HepG2 (cell line): Measurements from ENCODE around the gene DTX4. TPM values are rescaled to one million over a fixed set of nuclear protein-coding genes. Genes with fewer than 3 reads are reported as not detected.

Experiments used
- ATAC-seq: fragments of 200-7000 bp; cut with Tn5 transposase; 3 replicates; pipeline ENCODE4 v1.9.1; 2020; ENCODE audit warnings: mild to moderate bottlenecking, moderate library complexity
- BruUV-seq: library from RNA; stranded (reverse); fragments of 400-500 nt; replicated peaks from 2 replicates; lab custom pipeline; 2021; lab: Mats Ljungman, UMichigan
- CTCF ChIA-PET: fragments of 300-600 bp; formaldehyde crosslinking; extraction: SDS; loops from one replicate; lab custom pipeline; 2021; ENCODE audit warnings: low total read pairs, inconsistent platforms, low intra/inter-chr PET ratio; lab: Yijun Ruan, JAX
- POLR2A ChIA-PET: fragments of 350-600 bp; sonication (Branson Sonifier 250); formaldehyde crosslinking; loops from one replicate; lab custom pipeline; 2020; ENCODE audit warnings: antibody characterized with exemption, inconsistent platforms; lab: Yijun Ruan, JAX
- DNase-seq: peaks from one replicate; pipeline ENCODE4 v3.0.0-alpha.2; 2015; ENCODE audit warnings: low spot score
- FAIRE-seq: peaks from 3 replicates; lab custom pipeline; 2011; peaks lifted over from hg19 to GRCh38; lab: Jason Lieb, UNC
- H2AFZ ChIP-seq: one replicate; pipeline ENCODE4 v1.6.1; 2011; ENCODE audit warnings: low read length, inconsistent platforms
- H3K27ac ChIP-seq: fragments of 300-600 bp; 3 replicates; pipeline ENCODE4 v1.8.0; 2011; ENCODE audit warnings: mixed run types, mild to moderate bottlenecking, mixed read lengths, low read length, inconsistent platforms; ENCODE audit not compliant: insufficient read depth; ENCODE audit errors: extremely low read length
- H3K27me3 ChIP-seq, 2 experiments: fragments of 200-600 bp in 1 of 2; 2 replicates in 1 of 2; 3 replicates in 1 of 2; pipeline versions ENCODE4 v1.6.0 to v1.8.0; 2011; ENCODE audit warnings: low read length in 2 of 2, mild to moderate bottlenecking in 2 of 2, moderate library complexity in 2 of 2, inconsistent platforms in 1 of 2; ENCODE audit not compliant: insufficient read depth in 2 of 2, control insufficient read depth in 1 of 2
- H3K36me3 ChIP-seq, 2 experiments: fragments of 200-600 bp in 1 of 2; replicated peaks in 1 of 2; 2 replicates in 1 of 2; 3 replicates in 1 of 2; pipeline versions ENCODE4 v1.5.1 to v1.8.0; 2011; ENCODE audit warnings: low read length in 2 of 2, inconsistent platforms in 1 of 2; ENCODE audit not compliant: insufficient read depth in 2 of 2, control insufficient read depth in 1 of 2
- H3K4me1 ChIP-seq: 2 replicates; pipeline ENCODE4 v1.5.1; 2012; ENCODE audit warnings: low read length, inconsistent platforms; ENCODE audit not compliant: insufficient read depth
- H3K4me2 ChIP-seq: 2 replicates; pipeline ENCODE4 v1.6.0; 2011; ENCODE audit warnings: low read depth, low read length, inconsistent platforms
- H3K4me3 ChIP-seq, 3 experiments: fragments of 200-600 bp in 1 of 3; sonication (generic), shearing (Covaris generic) in 1 of 3; replicated peaks in 1 of 3; 2 replicates each; pipeline ENCODE4 v1.5.1; 2011 to 2016; ENCODE audit warnings: low read length in 3 of 3, inconsistent platforms in 2 of 3, low read depth in 2 of 3, mild to moderate bottlenecking in 2 of 3, control low read depth in 1 of 3, mixed read lengths in 1 of 3; ENCODE audit not compliant: insufficient read depth in 1 of 3
- H3K79me2 ChIP-seq: one replicate; pipeline ENCODE4 v1.6.1; 2011; ENCODE audit warnings: low read length, inconsistent platforms; ENCODE audit not compliant: insufficient read depth
- H3K9ac ChIP-seq: 2 replicates; pipeline ENCODE4 v1.6.0; 2011; ENCODE audit warnings: mild to moderate bottlenecking, low read depth, low read length, inconsistent platforms; ENCODE audit not compliant: insufficient read depth
- H3K9me3 ChIP-seq: 2 replicates; pipeline ENCODE4 v1.5.1; 2012; ENCODE audit warnings: mild to moderate bottlenecking, low read length
- H4K20me1 ChIP-seq: 2 replicates; pipeline ENCODE4 v1.6.0; 2011; ENCODE audit warnings: inconsistent platforms, mild to moderate bottlenecking, low read length, moderate library complexity; ENCODE audit not compliant: insufficient read depth
- CEBPB ChIP-seq: IDR thresholded peaks from 2 replicates; pipeline ENCODE4 v1.6.1; 2011; ENCODE audit warnings: low read depth, low read length, improper control_type of control experiment, borderline replicate concordance
- CERS6 ChIP-seq: sonication (generic); formaldehyde crosslinking; IDR thresholded peaks from 2 replicates; pipeline ENCODE4 v1.5.0; 2020; ENCODE audit warnings: missing genetic modification reagents
- MXD3 ChIP-seq: IDR thresholded peaks from 2 replicates; pipeline ENCODE4 v1.6.1; 2016; ENCODE audit warnings: mild to moderate bottlenecking, missing biosample characterization, missing genetic modification reagents
- SMAD1 ChIP-seq: sonication (generic); formaldehyde crosslinking; IDR thresholded peaks from 2 replicates; pipeline ENCODE4 v1.4.0; 2020; ENCODE audit warnings: missing genetic modification reagents, low read depth, mild to moderate bottlenecking, borderline replicate concordance
- SPEN ChIP-seq: sonication (generic); formaldehyde crosslinking; IDR thresholded peaks from 2 replicates; pipeline ENCODE4 v1.5.1; 2020; ENCODE audit warnings: low read depth, mild to moderate bottlenecking, missing genetic modification reagents
- YEATS2 ChIP-seq: sonication (generic); formaldehyde crosslinking; IDR thresholded peaks from 2 replicates; pipeline ENCODE4 v1.4.0; 2020; ENCODE audit warnings: missing genetic modification reagents, borderline replicate concordance
- ZNF232 ChIP-seq: sonication (generic); formaldehyde crosslinking; IDR thresholded peaks from 2 replicates; pipeline ENCODE4 v1.4.0; 2020; ENCODE audit warnings: missing genetic modification reagents, borderline replicate concordance
- ZNF275 ChIP-seq: sonication (generic); formaldehyde crosslinking; IDR thresholded peaks from 2 replicates; pipeline ENCODE4 v1.8.0; 2022; ENCODE audit warnings: missing genetic modification reagents, mild to moderate bottlenecking, inconsistent platforms, borderline replicate concordance
- ZNF3 ChIP-seq: IDR thresholded peaks from 2 replicates; pipeline ENCODE4 v1.7.0; 2017; ENCODE audit warnings: inconsistent platforms
- ZNF501 ChIP-seq: sonication (generic); formaldehyde crosslinking; IDR thresholded peaks from 2 replicates; pipeline ENCODE4 v1.5.1; 2020; ENCODE audit warnings: mild to moderate bottlenecking, moderate library complexity, missing genetic modification reagents
- ZNF512 ChIP-seq: sonication (generic); formaldehyde crosslinking; IDR thresholded peaks from 2 replicates; pipeline ENCODE4 v1.4.0; 2020; ENCODE audit warnings: mild to moderate bottlenecking, missing genetic modification reagents
- ZNF768 ChIP-seq: sonication (generic); formaldehyde crosslinking; IDR thresholded peaks from 2 replicates; pipeline ENCODE4 v1.4.0; 2020; ENCODE audit warnings: missing genetic modification reagents
- ZSCAN29 ChIP-seq: sonication (generic); formaldehyde crosslinking; conservative IDR thresholded peaks from 2 replicates; pipeline ENCODE4 v1.4.0; 2020; ENCODE audit warnings: mild to moderate bottlenecking, missing genetic modification reagents
- WGBS: methylation state at CpG from one replicate; pipeline ENCODE4 v1.1.6; 2017; ENCODE audit warnings: low lambda C conversion rate; 5-methylcytosine and 5-hydroxymethylcytosine counted together
- in situ Hi-C: cut with HindIII; loops from 2 replicates; pipeline ENCODE4 v1.10.0; 2017; ENCODE audit warnings: low pct_unique_long_range_greater_than_20kb; ENCODE audit not compliant: extremely low pct_ligation_motif_present
- intact Hi-C: fragments of 100-400 bp; cut with micrococcal nuclease; formaldehyde crosslinking; loops from one replicate; pipeline ENCODE4 v1.10.0; 2022; ENCODE audit not compliant: unreplicated experiment
- polyA plus RNA-seq, 8 experiments: library from polyadenylated mRNA; depleted of rRNA in 3 of 8; stranded (reverse) in 7 of 8; unstranded in 1 of 8; fragments of >200 nt; fragmentation: Illumina TruSeq in 4 of 8; extraction: Trizol in 4 of 8; gene quantifications; 2 replicates each; pipeline versions ENCODE4 v1.2.1 to v1.2.3, GENCODE V29; 2011 to 2016; ENCODE audit warnings: low read depth in 4 of 8, missing spikeins in 1 of 8, mixed read lengths in 1 of 8; ENCODE audit not compliant: insufficient read depth in 1 of 8
- total RNA-seq, 5 experiments: library from RNA; depleted of rRNA; stranded (reverse); fragments of >200 nt; fragmentation: Illumina TruSeq; extraction: Trizol; gene quantifications; 2 replicates each; pipeline ENCODE4 v1.2.3, GENCODE V29; 2016; ENCODE audit warnings: low read depth in 1 of 5

The DTX4 gene
- total and polyA plus RNA-seq, 2 of the 13 experiments (the other 11 are each of a cell fraction or from before 2014, with no cell fraction given): 0.67 to 5.6 TPM

- Histone ChIP-seq H3K36me3 (peaks cover 6 to 7% of the 10 kb centered on the region in 2 experiments; a peak in 2 of 5 replicates), H3K27me3 (no peaks in the 10 kb centered on the region), H3K27ac (no peak overlapping the region), H3K4me3 (no peak overlapping the region), H3K4me1 (peaks cover 11% of the 10 kb centered on the region), H3K9me3 (no peaks in the 10 kb centered on the region), H3K79me2 (no peaks in the 10 kb centered on the region), H4K20me1 (no peaks in the 10 kb centered on the region), H2AFZ (no peak overlapping the region), H3K4me2 (no peak overlapping the region), H3K9ac (no peak overlapping the region)
- ChIA-PET CTCF (no interaction called here), POLR2A (no interaction called here)
- 86% methylated on average over 2 of the region's 2 CpGs for WGBS
- in situ Hi-C loops: loop anchor here (25.0 kb wide), 1 partner anchor 491 kb away; no protein-coding TSS in a partner anchor
- no peak for TF ChIP-seq ZNF3
- peak; percentile 38; the same call in 1 of the 2 replicates for TF ChIP-seq CEBPB
- FAIRE-seq (no peak), ATAC-seq (no peak), DNase-seq (no peak)
- intact Hi-C loops: no loop called here
- no TSS peak for BruUV-seq
Measured at GRCh38 chr11:59196777-59197176, 24.8 kb downstream of the DTX4 start.

GRCh38 chr11:59197991-59198390 is 26.1 kb downstream of the DTX4 start:
- H3K9me3 ChIP-seq: no peaks in the 10 kb centered on the region
- intact Hi-C loops (no loop called here), in situ Hi-C loops (loop anchor here (25.0 kb wide), 1 partner anchor 489 kb away; no protein-coding TSS in a partner anchor)
- peaks cover 4 to 6% of the 10 kb centered on the region in 2 experiments; a peak in 2 of 5 replicates for H3K36me3 ChIP-seq
- no peaks in the 10 kb centered on the region for H3K27me3 ChIP-seq
- DNase-seq (no peak), ATAC-seq (no peak), FAIRE-seq (no peak)
- ChIA-PET CTCF (no interaction called here), POLR2A (no interaction called here)
- H3K9ac ChIP-seq: no peak overlapping the region
- no TSS peak for BruUV-seq
- H3K79me2 ChIP-seq: no peaks in the 10 kb centered on the region
- H3K4me3 ChIP-seq: no peak overlapping the region
- H4K20me1 ChIP-seq: no peaks in the 10 kb centered on the region
- H2AFZ ChIP-seq: no peak overlapping the region
- no peak overlapping the region for H3K4me2 ChIP-seq
- WGBS: 93% methylated on average over 8 of the region's 9 CpGs
- no peak overlapping the region for H3K27ac ChIP-seq
- peaks cover 9% of the 10 kb centered on the region; the same call in 1 of the 2 replicates for H3K4me1 ChIP-seq
- TF ChIP-seq YEATS2 (no peak), SMAD1 (CRISPR knock-in tag) (no peak), SPEN (CRISPR knock-in tag) (no peak), CERS6 (CRISPR knock-in tag) (no peak), ZSCAN29 (CRISPR knock-in tag) (no peak), ZNF512 (CRISPR knock-in tag) (no peak), ZNF768 (CRISPR knock-in tag) (no peak), MXD3 (CRISPR knock-in tag) (no peak), ZNF232 (CRISPR knock-in tag) (no peak), ZNF501 (CRISPR knock-in tag) (no peak), ZNF275 (CRISPR knock-in tag) (no peak)
